HepG2 (cell line): ENCODE measurements around the gene MND1. TPM values are rescaled to one million over a fixed set of nuclear protein-coding genes. Genes with fewer than 3 reads are reported as not detected.

Experiments
- ATAC-seq: fragments of 200-7000 bp; cut with Tn5 transposase; 3 replicates; pipeline ENCODE4 v1.9.1; 2020; ENCODE audit warnings: mild to moderate bottlenecking, moderate library complexity
- BruUV-seq: library from RNA; stranded (reverse); fragments of 400-500 nt; replicated peaks from 2 replicates; lab custom pipeline; 2021; lab: Mats Ljungman, UMichigan
- CTCF ChIA-PET: fragments of 300-600 bp; formaldehyde crosslinking; extraction: SDS; loops from one replicate; lab custom pipeline; 2021; ENCODE audit warnings: low total read pairs, inconsistent platforms, low intra/inter-chr PET ratio; lab: Yijun Ruan, JAX
- POLR2A ChIA-PET: fragments of 350-600 bp; sonication (Branson Sonifier 250); formaldehyde crosslinking; loops from one replicate; lab custom pipeline; 2020; ENCODE audit warnings: antibody characterized with exemption, inconsistent platforms; lab: Yijun Ruan, JAX
- DNase-seq: peaks from one replicate; pipeline ENCODE4 v3.0.0-alpha.2; 2015; ENCODE audit warnings: low spot score
- FAIRE-seq: peaks from 3 replicates; lab custom pipeline; 2011; peaks lifted over from hg19 to GRCh38; lab: Jason Lieb, UNC
- H2AFZ ChIP-seq: one replicate; pipeline ENCODE4 v1.6.1; 2011; ENCODE audit warnings: low read length, inconsistent platforms
- H3K27ac ChIP-seq: fragments of 300-600 bp; 3 replicates; pipeline ENCODE4 v1.8.0; 2011; ENCODE audit warnings: mixed run types, mild to moderate bottlenecking, mixed read lengths, low read length, inconsistent platforms; ENCODE audit not compliant: insufficient read depth; ENCODE audit errors: extremely low read length
- H3K27me3 ChIP-seq, 2 experiments: fragments of 200-600 bp in 1 of 2; 2 replicates in 1 of 2; 3 replicates in 1 of 2; pipeline versions ENCODE4 v1.6.0 to v1.8.0; 2011; ENCODE audit warnings: low read length in 2 of 2, mild to moderate bottlenecking in 2 of 2, moderate library complexity in 2 of 2, inconsistent platforms in 1 of 2; ENCODE audit not compliant: insufficient read depth in 2 of 2, control insufficient read depth in 1 of 2
- H3K36me3 ChIP-seq, 2 experiments: fragments of 200-600 bp in 1 of 2; replicated peaks in 1 of 2; 2 replicates in 1 of 2; 3 replicates in 1 of 2; pipeline versions ENCODE4 v1.5.1 to v1.8.0; 2011; ENCODE audit warnings: low read length in 2 of 2, inconsistent platforms in 1 of 2; ENCODE audit not compliant: insufficient read depth in 2 of 2, control insufficient read depth in 1 of 2
- H3K4me1 ChIP-seq: 2 replicates; pipeline ENCODE4 v1.5.1; 2012; ENCODE audit warnings: low read length, inconsistent platforms; ENCODE audit not compliant: insufficient read depth
- H3K4me2 ChIP-seq: 2 replicates; pipeline ENCODE4 v1.6.0; 2011; ENCODE audit warnings: low read depth, low read length, inconsistent platforms
- H3K4me3 ChIP-seq, 3 experiments: fragments of 200-600 bp in 1 of 3; sonication (generic), shearing (Covaris generic) in 1 of 3; replicated peaks in 1 of 3; 2 replicates each; pipeline ENCODE4 v1.5.1; 2011 to 2016; ENCODE audit warnings: low read length in 3 of 3, inconsistent platforms in 2 of 3, low read depth in 2 of 3, mild to moderate bottlenecking in 2 of 3, control low read depth in 1 of 3, mixed read lengths in 1 of 3; ENCODE audit not compliant: insufficient read depth in 1 of 3
- H3K79me2 ChIP-seq: one replicate; pipeline ENCODE4 v1.6.1; 2011; ENCODE audit warnings: low read length, inconsistent platforms; ENCODE audit not compliant: insufficient read depth
- H3K9ac ChIP-seq: 2 replicates; pipeline ENCODE4 v1.6.0; 2011; ENCODE audit warnings: mild to moderate bottlenecking, low read depth, low read length, inconsistent platforms; ENCODE audit not compliant: insufficient read depth
- H3K9me3 ChIP-seq: 2 replicates; pipeline ENCODE4 v1.5.1; 2012; ENCODE audit warnings: mild to moderate bottlenecking, low read length
- H4K20me1 ChIP-seq: 2 replicates; pipeline ENCODE4 v1.6.0; 2011; ENCODE audit warnings: inconsistent platforms, mild to moderate bottlenecking, low read length, moderate library complexity; ENCODE audit not compliant: insufficient read depth
- MIXL1 ChIP-seq: IDR thresholded peaks from 2 replicates; pipeline ENCODE4 v1.6.1; 2016
- NONO ChIP-seq, 2 experiments: fragments of 450-650 bp in 1 of 2; sonication (generic) in 1 of 2; formaldehyde crosslinking in 1 of 2; IDR thresholded peaks in 1 of 2; conservative IDR thresholded peaks in 1 of 2; 2 replicates each; pipeline versions ENCODE4 v1.6.1 to v1.8.0; 2017 to 2022; ENCODE audit warnings: mild to moderate bottlenecking in 1 of 2, missing genetic modification reagents in 1 of 2, moderate library complexity in 1 of 2
- TCF12 ChIP-seq, 2 experiments: fragments of 450-650 bp in 1 of 2; sonication (generic) in 1 of 2; formaldehyde crosslinking in 1 of 2; IDR thresholded peaks; 2 replicates each; pipeline versions ENCODE4 v1.6.1 to v1.8.0; 2017 to 2022; ENCODE audit warnings: antibody characterized with exemption in 1 of 2, mild to moderate bottlenecking in 1 of 2, missing genetic modification reagents in 1 of 2, moderate library complexity in 1 of 2
- WIZ ChIP-seq: sonication (generic); formaldehyde crosslinking; IDR thresholded peaks from 2 replicates; pipeline ENCODE4 v1.5.1; 2020; ENCODE audit warnings: mild to moderate bottlenecking, missing genetic modification reagents
- ZBTB1 ChIP-seq: sonication (generic); formaldehyde crosslinking; IDR thresholded peaks from 2 replicates; pipeline ENCODE4 v1.4.0; 2020; ENCODE audit warnings: missing genetic modification reagents, borderline replicate concordance
- ZNF530 ChIP-seq: sonication (generic); formaldehyde crosslinking; IDR thresholded peaks from 2 replicates; pipeline ENCODE4 v1.5.0; 2020; ENCODE audit warnings: low read depth, mild to moderate bottlenecking, missing genetic modification reagents
- ZNF577 ChIP-seq: sonication (generic); formaldehyde crosslinking; IDR thresholded peaks from 2 replicates; pipeline ENCODE4 v1.4.0; 2020; ENCODE audit warnings: mild to moderate bottlenecking, low read depth, missing genetic modification reagents, borderline replicate concordance
- ZNF670 ChIP-seq: sonication (generic); formaldehyde crosslinking; IDR thresholded peaks from 2 replicates; pipeline ENCODE4 v1.8.0; 2022; ENCODE audit warnings: mild to moderate bottlenecking, missing genetic modification reagents, borderline replicate concordance
- ZNF788 ChIP-seq: sonication (generic); formaldehyde crosslinking; IDR thresholded peaks from 2 replicates; pipeline ENCODE4 v1.5.0; 2020; ENCODE audit warnings: mild to moderate bottlenecking, missing genetic modification reagents, borderline replicate concordance
- WGBS: methylation state at CpG from one replicate; pipeline ENCODE4 v1.1.6; 2017; ENCODE audit warnings: low lambda C conversion rate; 5-methylcytosine and 5-hydroxymethylcytosine counted together
- in situ Hi-C: cut with HindIII; loops from 2 replicates; pipeline ENCODE4 v1.10.0; 2017; ENCODE audit warnings: low pct_unique_long_range_greater_than_20kb; ENCODE audit not compliant: extremely low pct_ligation_motif_present
- intact Hi-C: fragments of 100-400 bp; cut with micrococcal nuclease; formaldehyde crosslinking; loops from one replicate; pipeline ENCODE4 v1.10.0; 2022; ENCODE audit not compliant: unreplicated experiment
- polyA plus RNA-seq, 8 experiments: library from polyadenylated mRNA; depleted of rRNA in 3 of 8; stranded (reverse) in 7 of 8; unstranded in 1 of 8; fragments of >200 nt; fragmentation: Illumina TruSeq in 4 of 8; extraction: Trizol in 4 of 8; gene quantifications; 2 replicates each; pipeline versions ENCODE4 v1.2.1 to v1.2.3, GENCODE V29; 2011 to 2016; ENCODE audit warnings: low read depth in 4 of 8, missing spikeins in 1 of 8, mixed read lengths in 1 of 8; ENCODE audit not compliant: insufficient read depth in 1 of 8
- total RNA-seq, 5 experiments: library from RNA; depleted of rRNA; stranded (reverse); fragments of >200 nt; fragmentation: Illumina TruSeq; extraction: Trizol; gene quantifications; 2 replicates each; pipeline ENCODE4 v1.2.3, GENCODE V29; 2016; ENCODE audit warnings: low read depth in 1 of 5
- TF ChIP-seq, protein P1 (sequence below), 2 experiments: sonication (generic) in 1 of 2; formaldehyde crosslinking in 1 of 2; IDR thresholded peaks; 2 replicates each; pipeline versions ENCODE4 v1.5.1 to v1.6.1; 2011 to 2020; ENCODE audit warnings: borderline replicate concordance in 1 of 2, low read depth in 1 of 2, low read length in 1 of 2, mild to moderate bottlenecking in 1 of 2, missing genetic modification reagents in 1 of 2, moderate library complexity in 1 of 2
- TF ChIP-seq, protein P2 (sequence below): sonication (generic); formaldehyde crosslinking; IDR thresholded peaks from 2 replicates; pipeline ENCODE4 v1.8.1; 2022; ENCODE audit warnings: mild to moderate bottlenecking, missing genetic modification reagents
- TF ChIP-seq, protein P3 (sequence below): conservative IDR thresholded peaks from 2 replicates; pipeline ENCODE4 v1.6.1; 2018; ENCODE audit warnings: missing genetic modification reagents
- TF ChIP-seq, protein P4 (sequence below): sonication (generic); formaldehyde crosslinking; IDR thresholded peaks from 2 replicates; pipeline ENCODE4 v1.4.0; 2020; ENCODE audit warnings: missing genetic modification reagents

Gene MND1
- total and polyA plus RNA-seq, 2 of the 13 experiments (the other 11 are each of a cell fraction or from before 2014, with no cell fraction given): 4.8 to 30.7 TPM

DNA sequence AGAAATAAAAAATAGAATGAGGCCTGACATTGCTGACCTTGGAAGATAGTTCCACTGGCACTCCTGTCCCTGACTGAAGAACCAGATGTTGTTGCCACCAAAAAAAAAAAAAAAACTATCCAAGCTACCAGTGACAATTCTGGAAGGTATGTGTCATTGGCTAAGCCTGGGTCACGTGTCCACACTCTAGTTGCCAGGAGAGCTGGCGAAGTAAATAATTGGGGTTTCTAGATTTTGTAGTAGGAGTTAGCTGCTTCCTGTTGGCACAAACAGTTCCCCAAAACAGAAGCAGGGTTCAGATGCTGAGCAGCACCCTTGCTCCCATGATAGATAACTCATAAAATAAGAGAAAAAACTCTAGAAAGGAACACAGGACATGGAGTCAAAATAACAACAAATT lies 20.5 kb downstream of the MND1 start:
- no peak overlapping the region for H3K4me3 ChIP-seq
- ChIA-PET CTCF (no interaction called here), POLR2A (no interaction called here)
- H3K9me3 ChIP-seq: no peaks in the 10 kb centered on the region
- no TSS peak for BruUV-seq
- TF ChIP-seq MIXL1 (CRISPR knock-in tag) (no peak), WIZ (CRISPR knock-in tag) (no peak), ZNF577 (CRISPR knock-in tag) (no peak), TCF12 (IDR thresholded peaks at IDR 0.05) (no peak), TCF12 (CRISPR knock-in tag; IDR thresholded peaks at IDR 0.05) (no peak), NONO (IDR thresholded peaks at IDR 0.05) (no peak), NONO (CRISPR knock-in tag; conservative IDR thresholded peaks at IDR 0.05) (no peak), ZNF670 (CRISPR knock-in tag) (no peak), ZNF788 (no peak), ZBTB1 (CRISPR knock-in tag) (no peak), ZNF530 (no peak)
- TF ChIP-seq, protein P1, sequence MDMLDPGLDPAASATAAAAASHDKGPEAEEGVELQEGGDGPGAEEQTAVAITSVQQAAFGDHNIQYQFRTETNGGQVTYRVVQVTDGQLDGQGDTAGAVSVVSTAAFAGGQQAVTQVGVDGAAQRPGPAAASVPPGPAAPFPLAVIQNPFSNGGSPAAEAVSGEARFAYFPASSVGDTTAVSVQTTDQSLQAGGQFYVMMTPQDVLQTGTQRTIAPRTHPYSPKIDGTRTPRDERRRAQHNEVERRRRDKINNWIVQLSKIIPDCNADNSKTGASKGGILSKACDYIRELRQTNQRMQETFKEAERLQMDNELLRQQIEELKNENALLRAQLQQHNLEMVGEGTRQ (IDR thresholded peaks at IDR 0.05; ENCODE audit: low read depth, low read length): no peak
- TF ChIP-seq, protein P1 (CRISPR knock-in tag; IDR thresholded peaks at IDR 0.05; ENCODE audit: borderline replicate concordance): no peak
- TF ChIP-seq, protein P2, sequence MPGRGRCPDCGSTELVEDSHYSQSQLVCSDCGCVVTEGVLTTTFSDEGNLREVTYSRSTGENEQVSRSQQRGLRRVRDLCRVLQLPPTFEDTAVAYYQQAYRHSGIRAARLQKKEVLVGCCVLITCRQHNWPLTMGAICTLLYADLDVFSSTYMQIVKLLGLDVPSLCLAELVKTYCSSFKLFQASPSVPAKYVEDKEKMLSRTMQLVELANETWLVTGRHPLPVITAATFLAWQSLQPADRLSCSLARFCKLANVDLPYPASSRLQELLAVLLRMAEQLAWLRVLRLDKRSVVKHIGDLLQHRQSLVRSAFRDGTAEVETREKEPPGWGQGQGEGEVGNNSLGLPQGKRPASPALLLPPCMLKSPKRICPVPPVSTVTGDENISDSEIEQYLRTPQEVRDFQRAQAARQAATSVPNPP: no peak
- TF ChIP-seq, protein P3, sequence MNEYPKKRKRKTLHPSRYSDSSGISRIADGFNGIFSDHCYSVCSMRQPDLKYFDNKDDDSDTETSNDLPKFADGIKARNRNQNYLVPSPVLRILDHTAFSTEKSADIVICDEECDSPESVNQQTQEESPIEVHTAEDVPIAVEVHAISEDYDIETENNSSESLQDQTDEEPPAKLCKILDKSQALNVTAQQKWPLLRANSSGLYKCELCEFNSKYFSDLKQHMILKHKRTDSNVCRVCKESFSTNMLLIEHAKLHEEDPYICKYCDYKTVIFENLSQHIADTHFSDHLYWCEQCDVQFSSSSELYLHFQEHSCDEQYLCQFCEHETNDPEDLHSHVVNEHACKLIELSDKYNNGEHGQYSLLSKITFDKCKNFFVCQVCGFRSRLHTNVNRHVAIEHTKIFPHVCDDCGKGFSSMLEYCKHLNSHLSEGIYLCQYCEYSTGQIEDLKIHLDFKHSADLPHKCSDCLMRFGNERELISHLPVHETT (CRISPR knock-in tag): no peak
- TF ChIP-seq, protein P4, sequence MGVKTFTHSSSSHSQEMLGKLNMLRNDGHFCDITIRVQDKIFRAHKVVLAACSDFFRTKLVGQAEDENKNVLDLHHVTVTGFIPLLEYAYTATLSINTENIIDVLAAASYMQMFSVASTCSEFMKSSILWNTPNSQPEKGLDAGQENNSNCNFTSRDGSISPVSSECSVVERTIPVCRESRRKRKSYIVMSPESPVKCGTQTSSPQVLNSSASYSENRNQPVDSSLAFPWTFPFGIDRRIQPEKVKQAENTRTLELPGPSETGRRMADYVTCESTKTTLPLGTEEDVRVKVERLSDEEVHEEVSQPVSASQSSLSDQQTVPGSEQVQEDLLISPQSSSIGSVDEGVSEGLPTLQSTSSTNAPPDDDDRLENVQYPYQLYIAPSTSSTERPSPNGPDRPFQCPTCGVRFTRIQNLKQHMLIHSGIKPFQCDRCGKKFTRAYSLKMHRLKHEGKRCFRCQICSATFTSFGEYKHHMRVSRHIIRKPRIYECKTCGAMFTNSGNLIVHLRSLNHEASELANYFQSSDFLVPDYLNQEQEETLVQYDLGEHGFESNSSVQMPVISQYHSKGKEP (CRISPR knock-in tag): no peak
- H3K36me3 ChIP-seq: peaks cover 1 to 9% of the 10 kb centered on the region in 2 experiments; a peak in 4 of 5 replicates
- no peak overlapping the region for H3K27ac ChIP-seq
- DNase-seq (no peak), FAIRE-seq (no peak), ATAC-seq (no peak)
- H3K27me3 ChIP-seq: no peaks in the 10 kb centered on the region
- no peak overlapping the region for H3K9ac ChIP-seq
- WGBS: 92% methylated on average over 2 of the region's 2 CpGs
- in situ Hi-C loops (no loop called here), intact Hi-C loops (no loop called here)
- no peaks in the 10 kb centered on the region for H4K20me1 ChIP-seq
- no peaks in the 10 kb centered on the region for H3K79me2 ChIP-seq
- no peaks in the 10 kb centered on the region for H3K4me1 ChIP-seq
- H3K4me2 ChIP-seq: no peak overlapping the region
- no peak overlapping the region for H2AFZ ChIP-seq
